ENCODE data around the gene SURF4. TPM values are rescaled to one million over a fixed set of nuclear protein-coding genes. Genes with fewer than 3 reads are reported as not detected.

SURF4 gene
- total RNA-seq, 4 donors from 2014 or later: 89.4 to 205 (median 147) TPM

DNA sequence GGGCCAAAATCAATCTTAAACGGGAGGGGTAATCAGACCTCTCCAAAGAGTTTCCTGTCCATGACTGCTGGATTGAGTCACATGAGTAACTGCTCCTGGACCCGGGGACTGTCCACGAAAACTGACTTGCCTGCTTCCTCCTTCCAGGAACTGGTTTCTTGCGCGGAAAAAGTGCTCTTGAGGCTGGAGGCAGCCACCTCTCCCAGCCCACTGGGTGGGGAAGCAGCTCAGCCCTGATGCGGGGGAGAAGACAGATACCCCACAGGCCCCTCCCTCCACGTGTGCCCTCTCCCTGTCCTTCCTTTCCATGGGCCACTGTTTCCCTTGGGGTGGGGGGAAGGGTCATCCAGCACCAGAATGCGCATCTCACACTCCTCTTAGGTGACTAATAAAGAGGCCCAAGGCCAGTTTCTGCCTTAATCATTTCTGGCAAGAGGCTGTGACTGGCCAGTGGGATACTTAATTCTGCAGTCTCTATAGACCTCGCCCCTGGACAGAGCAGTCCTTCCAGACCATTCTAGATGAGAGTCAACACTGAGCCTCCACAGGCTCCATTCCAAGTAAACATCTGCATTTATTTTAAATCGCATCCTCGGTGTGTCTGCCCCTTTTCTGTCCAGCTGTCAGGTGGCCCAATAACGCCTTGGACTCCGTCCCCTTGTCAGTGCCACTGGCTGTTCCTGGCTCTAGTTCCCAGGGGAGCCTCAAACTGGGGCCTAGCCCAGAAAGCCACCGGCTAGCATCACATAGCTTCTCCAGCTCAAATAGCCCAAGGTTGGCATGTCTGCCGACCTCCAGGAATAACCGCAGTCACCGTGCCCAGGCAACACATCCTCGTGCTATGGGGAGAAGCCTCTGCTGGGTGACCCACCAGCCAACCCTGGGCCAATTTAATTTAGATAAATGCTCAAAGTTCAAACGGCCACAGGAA is 29.9 kb upstream of the SURF4 start:
- peaks cover 0 to 20% (median 0%) of the 10 kb centered on the region in 4 donors for H3K36me3 ChIP-seq
- H3K4me3 ChIP-seq: no peak overlapping the region
- no peaks in the 10 kb centered on the region for H3K9me3 ChIP-seq
- DNase-seq: no peak
- no peak overlapping the region for H3K27ac ChIP-seq
- in situ Hi-C loops (cut with MboI; ENCODE audit: low pct_ligation_motif_present in 1 of 4, low pct_unique_long_range_greater_than_20kb in 1 of 4, low sequenced_read_pairs in 3 of 4): loop anchor here in 2 of 4 donors (5.0 to 10.0 kb wide), 2 partner anchors 77 to 79 kb away; no protein-coding TSS in a partner anchor
- H3K4me1 ChIP-seq: no peaks in the 10 kb centered on the region
- WGBS, 2 donors (ENCODE audit: low coverage in 1 of 2): 74 to 76% methylated on average over 3 to 16 of the region's 19 CpGs
- no peaks in the 10 kb centered on the region for H3K27me3 ChIP-seq
- TF ChIP-seq EP300 (IDR thresholded peaks at IDR 0.05; ENCODE audit: low read depth) (no peak), POLR2A (IDR thresholded peaks at IDR 0.05) (no peak), POLR2AphosphoS5 (IDR thresholded peaks at IDR 0.05) (no peak)
- TF ChIP-seq, protein P1, sequence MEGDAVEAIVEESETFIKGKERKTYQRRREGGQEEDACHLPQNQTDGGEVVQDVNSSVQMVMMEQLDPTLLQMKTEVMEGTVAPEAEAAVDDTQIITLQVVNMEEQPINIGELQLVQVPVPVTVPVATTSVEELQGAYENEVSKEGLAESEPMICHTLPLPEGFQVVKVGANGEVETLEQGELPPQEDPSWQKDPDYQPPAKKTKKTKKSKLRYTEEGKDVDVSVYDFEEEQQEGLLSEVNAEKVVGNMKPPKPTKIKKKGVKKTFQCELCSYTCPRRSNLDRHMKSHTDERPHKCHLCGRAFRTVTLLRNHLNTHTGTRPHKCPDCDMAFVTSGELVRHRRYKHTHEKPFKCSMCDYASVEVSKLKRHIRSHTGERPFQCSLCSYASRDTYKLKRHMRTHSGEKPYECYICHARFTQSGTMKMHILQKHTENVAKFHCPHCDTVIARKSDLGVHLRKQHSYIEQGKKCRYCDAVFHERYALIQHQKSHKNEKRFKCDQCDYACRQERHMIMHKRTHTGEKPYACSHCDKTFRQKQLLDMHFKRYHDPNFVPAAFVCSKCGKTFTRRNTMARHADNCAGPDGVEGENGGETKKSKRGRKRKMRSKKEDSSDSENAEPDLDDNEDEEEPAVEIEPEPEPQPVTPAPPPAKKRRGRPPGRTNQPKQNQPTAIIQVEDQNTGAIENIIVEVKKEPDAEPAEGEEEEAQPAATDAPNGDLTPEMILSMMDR (IDR thresholded peaks at IDR 0.05): no peak
- intact Hi-C loops (cut with DNase I; ENCODE audit: low total_unique reads): loop anchor here (2.0 kb wide), 1 partner anchor 81 kb away; no protein-coding TSS in a partner anchor

DNA sequence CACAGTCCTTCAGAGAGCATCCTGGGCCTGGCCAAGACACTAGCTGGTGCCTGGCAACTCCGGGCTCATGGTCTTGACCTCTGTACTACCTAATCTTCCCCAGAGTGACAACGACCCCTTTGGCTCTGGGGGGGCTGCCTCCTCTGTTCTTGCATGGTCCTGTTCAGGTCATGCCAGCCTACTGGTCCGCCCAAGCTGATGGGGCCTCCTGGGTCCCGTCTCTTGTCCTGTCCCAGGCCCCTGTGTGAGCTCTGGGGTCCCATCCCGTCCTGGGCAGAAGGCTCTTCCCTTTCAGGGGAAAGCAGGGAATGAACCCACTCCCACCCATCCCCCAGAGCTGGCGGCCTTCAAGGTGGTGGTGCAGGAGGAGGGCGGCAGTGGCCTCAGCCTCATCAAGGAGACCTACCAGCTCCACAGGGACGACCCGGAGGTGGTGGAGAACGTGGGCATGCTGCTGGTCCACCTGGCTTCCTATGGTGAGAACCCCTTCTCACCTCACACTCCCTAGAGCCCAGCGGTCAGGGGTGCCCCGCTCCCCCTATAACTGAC is 28.7 kb upstream of the SURF4 start:
- DNase-seq: no peak
- TF ChIP-seq POLR2AphosphoS5 (IDR thresholded peaks at IDR 0.05): no peak
- TF ChIP-seq, protein P1 (IDR thresholded peaks at IDR 0.05): no peak
- TF ChIP-seq POLR2A (IDR thresholded peaks at IDR 0.05): no peak
- no peak for TF ChIP-seq EP300 (IDR thresholded peaks at IDR 0.05; ENCODE audit: low read depth)
- no peaks in the 10 kb centered on the region for H3K4me1 ChIP-seq
- in situ Hi-C loops (cut with MboI; ENCODE audit: low pct_ligation_motif_present in 1 of 4, low pct_unique_long_range_greater_than_20kb in 1 of 4, low sequenced_read_pairs in 3 of 4): loop anchor here in 2 of 4 donors (5.0 to 10.0 kb wide), 2 partner anchors 78 to 80 kb away; no protein-coding TSS in a partner anchor
- H3K27ac ChIP-seq: no peak overlapping the region
- H3K9me3 ChIP-seq: no peaks in the 10 kb centered on the region
- H3K36me3 ChIP-seq: peaks cover 0 to 12% (median 0%) of the 10 kb centered on the region in 4 donors
- H3K4me3 ChIP-seq: no peak overlapping the region
- WGBS, 2 donors (ENCODE audit: low coverage in 1 of 2): 83 to 100% methylated on average over 2 to 9 of the region's 12 CpGs
- intact Hi-C loops (cut with DNase I; ENCODE audit: low total_unique reads): no loop called here
- no peaks in the 10 kb centered on the region for H3K27me3 ChIP-seq

GRCh38 chr9:133403766-133404453 is 28.1 kb upstream of the SURF4 start:
- Histone ChIP-seq H3K36me3 (peaks cover 0 to 10% (median 0%) of the 10 kb centered on the region in 4 donors), H3K4me1 (no peaks in the 10 kb centered on the region), H3K27ac (no peak overlapping the region), H3K4me3 (no peak overlapping the region), H3K27me3 (no peaks in the 10 kb centered on the region), H3K9me3 (no peaks in the 10 kb centered on the region)
- TF ChIP-seq EP300 (IDR thresholded peaks at IDR 0.05; ENCODE audit: low read depth) (no peak), POLR2AphosphoS5 (IDR thresholded peaks at IDR 0.05) (no peak), POLR2A (IDR thresholded peaks at IDR 0.05) (no peak)
- TF ChIP-seq, protein P1 (IDR thresholded peaks at IDR 0.05): peak; percentile 43 to 80 (median 70)
- intact Hi-C loops (cut with DNase I; ENCODE audit: low total_unique reads): no loop called here
- in situ Hi-C loops (cut with MboI; ENCODE audit: low pct_ligation_motif_present in 1 of 4, low pct_unique_long_range_greater_than_20kb in 1 of 4, low sequenced_read_pairs in 3 of 4): loop anchor here in 1 of 4 donors (10.0 kb wide), 1 partner anchor 81 kb away; no protein-coding TSS in a partner anchor
- peak; percentile 66 for DNase-seq
- 50 to 73% methylated on average over 3 to 16 of the region's 16 CpGs for WGBS, 2 donors (ENCODE audit: low coverage in 1 of 2)

Measured in transverse colon (tissue), 4 donors.